ENCODE measurements around the gene DNASE2B.

DNASE2B gene

DNA sequence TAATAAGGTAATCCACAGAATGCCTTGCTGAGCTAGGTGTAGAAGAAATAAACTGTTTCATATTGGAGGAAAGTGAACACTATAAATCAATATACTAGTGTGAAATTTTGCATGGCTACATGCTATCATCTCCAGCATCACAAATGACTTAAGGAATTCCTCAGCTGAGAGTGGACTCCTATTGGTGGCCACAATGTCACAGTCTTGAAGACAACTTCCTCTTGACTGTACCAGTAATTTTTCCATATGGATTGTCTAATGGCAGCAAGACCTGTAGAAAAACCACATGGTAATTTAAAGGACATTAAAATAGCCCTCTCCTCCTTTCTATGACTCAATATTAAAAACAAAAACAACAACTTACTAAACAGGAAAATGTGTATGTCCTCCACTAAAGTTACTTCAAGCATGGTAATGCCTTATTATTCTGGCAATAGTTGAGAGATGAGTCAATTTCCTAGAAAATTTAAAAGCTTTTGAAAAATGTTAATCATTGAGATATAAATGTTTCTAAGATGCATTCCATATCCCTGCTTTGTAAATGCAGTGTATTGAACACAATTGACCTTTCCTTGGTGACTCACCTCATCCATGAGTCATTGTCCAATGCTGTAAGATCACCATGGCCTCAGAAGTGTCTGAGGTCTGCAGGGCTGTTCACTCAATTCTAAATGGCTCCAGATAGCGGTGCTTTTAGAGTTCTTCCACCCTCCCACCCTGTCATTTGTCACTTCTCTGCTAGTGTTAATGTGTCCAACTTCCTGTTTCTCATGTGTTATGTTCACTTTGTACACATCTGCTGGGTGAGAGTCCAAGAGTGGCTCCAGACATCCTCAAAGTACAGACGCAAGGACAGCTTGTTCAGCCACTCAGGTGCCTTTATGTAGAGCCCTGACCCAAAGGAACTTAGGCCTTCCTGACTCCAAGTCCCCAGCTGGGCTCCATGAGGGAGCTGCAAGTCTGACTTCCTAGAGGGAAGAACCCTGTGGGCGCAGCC lies 32.8 kb upstream of the DNASE2B start:
- no peak overlapping the region for H3K27ac Mint-ChIP-seq
- peaks cover 2% of the 10 kb centered on the region for H3K4me1 Mint-ChIP-seq (ENCODE audit: low read depth)
- peaks cover 3% of the 10 kb centered on the region for H3K9me3 Mint-ChIP-seq
- no peak overlapping the region for H3K4me3 Mint-ChIP-seq
- H3K36me3 Mint-ChIP-seq (ENCODE audit: low read depth): no peaks in the 10 kb centered on the region
- no peaks in the 10 kb centered on the region for H3K27me3 Mint-ChIP-seq (ENCODE audit: low read depth)

DNA sequence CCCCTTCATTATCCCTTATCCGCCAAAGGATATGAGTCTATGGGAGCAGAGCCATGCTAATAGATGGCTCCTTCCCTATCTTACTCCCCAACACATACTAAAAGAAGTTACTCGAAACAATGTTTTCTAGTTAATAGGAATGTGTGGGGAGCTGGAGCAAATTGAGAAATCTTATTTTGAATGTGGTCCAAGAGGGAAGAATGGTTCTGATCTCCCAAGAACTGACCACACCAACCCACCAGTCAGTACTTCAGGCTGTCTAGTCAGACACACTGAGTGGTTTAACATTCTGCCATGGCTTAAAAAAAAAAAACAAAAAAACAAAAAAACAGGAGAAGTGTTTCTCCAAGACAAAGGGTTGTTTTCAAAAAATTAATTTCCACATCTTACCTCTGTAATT lies 31.5 kb upstream of the DNASE2B start:
- Mint-ChIP-seq H3K27ac (no peak overlapping the region), H3K4me1 (ENCODE audit: low read depth) (peaks cover 2% of the 10 kb centered on the region), H3K36me3 (ENCODE audit: low read depth) (no peaks in the 10 kb centered on the region), H3K4me3 (no peak overlapping the region), H3K27me3 (ENCODE audit: low read depth) (no peaks in the 10 kb centered on the region), H3K9me3 (peaks cover 3% of the 10 kb centered on the region)

DNA sequence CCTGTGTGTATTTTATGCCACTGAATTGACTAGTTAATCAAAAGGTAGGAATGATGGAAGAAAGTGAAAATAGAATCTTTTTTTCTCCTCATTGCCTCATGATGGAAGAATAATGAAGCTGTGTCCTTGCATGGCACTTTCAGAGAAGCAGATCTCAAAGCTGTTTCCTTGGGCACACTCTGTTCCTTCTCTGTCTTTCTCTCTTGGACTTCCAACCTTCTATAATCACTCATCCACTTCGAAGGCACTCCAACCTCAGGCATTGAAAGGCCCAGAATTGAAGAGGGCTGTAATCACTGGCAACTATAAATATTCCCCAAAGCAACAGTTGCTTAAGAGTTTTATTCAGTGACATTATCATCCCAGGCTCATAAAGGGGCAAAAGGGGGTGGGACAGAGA lies 31.1 kb upstream of the DNASE2B start:
- peaks cover 3% of the 10 kb centered on the region for H3K9me3 Mint-ChIP-seq
- peaks cover 2% of the 10 kb centered on the region for H3K4me1 Mint-ChIP-seq (ENCODE audit: low read depth)
- no peak overlapping the region for H3K4me3 Mint-ChIP-seq
- H3K27ac Mint-ChIP-seq: no peak overlapping the region
- no peaks in the 10 kb centered on the region for H3K27me3 Mint-ChIP-seq (ENCODE audit: low read depth)
- no peaks in the 10 kb centered on the region for H3K36me3 Mint-ChIP-seq (ENCODE audit: low read depth)

DNA sequence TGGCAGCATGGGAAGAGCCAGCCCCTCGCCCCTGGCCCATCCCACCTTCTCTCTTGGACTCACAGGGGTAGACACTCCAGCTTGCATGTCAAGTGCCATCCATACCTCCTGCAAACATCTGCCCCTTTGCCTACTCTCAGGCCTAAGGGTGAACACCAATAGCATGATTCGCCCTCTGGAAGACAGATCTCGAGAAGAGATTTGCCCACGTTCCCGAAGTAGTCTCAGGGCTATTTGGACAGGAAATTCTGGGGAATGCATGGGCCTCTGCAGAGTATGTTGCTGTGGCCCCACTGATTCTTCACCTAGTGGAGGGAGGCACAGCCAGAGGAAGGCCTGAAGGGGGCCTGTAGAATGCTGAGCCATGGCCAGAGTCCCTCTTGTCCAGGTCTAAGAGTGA lies 29.8 kb upstream of the DNASE2B start:
- H3K36me3 Mint-ChIP-seq (ENCODE audit: low read depth): no peaks in the 10 kb centered on the region
- H3K27me3 Mint-ChIP-seq (ENCODE audit: low read depth): no peaks in the 10 kb centered on the region
- no peak overlapping the region for H3K4me3 Mint-ChIP-seq
- no peak overlapping the region for H3K27ac Mint-ChIP-seq
- peaks cover 3% of the 10 kb centered on the region for H3K9me3 Mint-ChIP-seq
- H3K4me1 Mint-ChIP-seq (ENCODE audit: low read depth): peaks cover 2% of the 10 kb centered on the region

DNA sequence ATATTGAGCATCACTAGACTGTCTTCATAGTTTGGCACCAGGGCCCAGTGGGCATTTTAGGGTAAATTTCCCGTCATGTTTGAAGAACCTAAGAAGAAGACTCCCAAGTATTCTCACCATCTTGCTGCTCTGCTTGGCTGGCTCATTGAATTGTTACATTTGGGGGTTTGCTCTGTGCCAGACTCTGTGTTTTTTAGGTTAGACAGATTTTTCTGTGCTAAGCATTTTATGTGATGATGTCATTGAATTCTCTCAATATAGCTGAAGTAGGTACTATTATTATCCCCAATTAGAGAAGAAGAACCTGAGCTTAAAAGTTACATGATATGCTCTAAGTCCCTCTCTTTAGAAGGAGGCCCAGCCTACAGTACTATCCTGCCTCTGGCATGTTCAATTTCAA lies 28.0 kb upstream of the DNASE2B start:
- no peaks in the 10 kb centered on the region for H3K36me3 Mint-ChIP-seq (ENCODE audit: low read depth)
- peaks cover 3% of the 10 kb centered on the region for H3K9me3 Mint-ChIP-seq
- no peak overlapping the region for H3K4me3 Mint-ChIP-seq
- H3K27me3 Mint-ChIP-seq (ENCODE audit: low read depth): no peaks in the 10 kb centered on the region
- no peak overlapping the region for H3K27ac Mint-ChIP-seq
- peaks cover 2% of the 10 kb centered on the region for H3K4me1 Mint-ChIP-seq (ENCODE audit: low read depth)

DNA sequence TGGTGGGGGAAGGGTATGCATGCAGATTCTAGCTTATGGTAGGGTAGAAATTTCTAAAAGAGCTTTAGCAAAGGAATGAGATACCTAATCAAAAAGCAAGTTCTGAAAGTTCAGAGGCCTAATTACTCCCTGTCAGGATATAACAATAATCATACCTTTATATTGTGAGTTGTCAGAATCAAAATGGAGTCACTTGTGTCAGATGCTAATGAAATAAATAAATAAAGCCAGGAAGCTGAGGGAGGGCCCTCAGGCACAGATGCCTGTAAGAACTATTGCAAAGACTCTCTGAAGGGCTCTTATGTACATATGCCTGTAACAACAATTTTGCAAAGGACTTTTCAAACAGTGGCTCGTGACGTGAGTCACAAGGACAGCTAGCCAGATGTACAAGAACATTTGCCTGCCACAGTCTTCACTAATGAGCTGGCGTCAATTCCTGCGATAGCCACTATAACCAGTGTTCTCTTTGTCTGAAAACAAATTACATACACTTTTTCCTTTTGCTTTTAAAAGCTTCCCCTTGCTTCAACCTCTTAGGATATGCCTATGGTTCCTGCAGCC lies 27.4 kb upstream of the DNASE2B start:
- H3K4me3 Mint-ChIP-seq: no peak overlapping the region
- H3K27ac Mint-ChIP-seq: no peak overlapping the region
- H3K4me1 Mint-ChIP-seq (ENCODE audit: low read depth): peaks cover under 1% of the 10 kb centered on the region
- H3K36me3 Mint-ChIP-seq (ENCODE audit: low read depth): no peaks in the 10 kb centered on the region
- H3K27me3 Mint-ChIP-seq (ENCODE audit: low read depth): no peaks in the 10 kb centered on the region
- H3K9me3 Mint-ChIP-seq: peaks cover 3% of the 10 kb centered on the region

DNA sequence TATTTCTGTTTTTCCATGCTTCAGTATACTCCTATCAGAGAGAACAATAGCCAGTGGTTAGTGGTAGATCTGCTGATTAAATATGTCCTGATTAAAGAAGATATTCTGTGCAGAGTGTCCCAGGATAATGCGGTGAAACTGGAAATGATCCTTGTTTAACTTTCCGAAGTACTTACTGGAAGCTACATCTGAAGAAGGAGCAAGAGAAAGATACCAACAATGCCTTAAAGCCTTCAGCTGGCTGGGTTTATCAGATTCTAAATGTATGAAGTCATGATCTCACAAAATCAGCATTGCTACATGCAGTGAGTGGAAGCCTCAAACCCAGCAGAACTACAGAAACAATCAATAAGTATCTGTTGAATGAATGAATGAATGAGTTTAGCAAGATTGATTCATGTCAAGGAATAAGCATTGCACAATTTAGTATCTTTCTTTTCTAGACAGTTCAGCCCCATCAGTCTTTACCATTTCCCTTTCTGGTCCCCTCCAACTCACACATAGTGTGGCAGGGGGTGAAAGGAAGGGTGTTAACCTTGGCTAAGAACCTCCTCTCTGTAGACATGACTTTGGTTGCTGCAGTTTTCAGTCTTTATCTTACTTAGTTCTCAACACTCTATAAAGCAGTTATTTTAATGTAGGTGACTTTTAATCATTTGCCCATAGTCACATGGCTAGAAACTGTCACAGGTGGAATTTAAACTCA lies 24.7 kb upstream of the DNASE2B start:
- H3K27me3 Mint-ChIP-seq (ENCODE audit: low read depth): peaks cover 4% of the 10 kb centered on the region
- peaks cover 3% of the 10 kb centered on the region for H3K9me3 Mint-ChIP-seq
- H3K4me3 Mint-ChIP-seq: no peak overlapping the region
- H3K4me1 Mint-ChIP-seq (ENCODE audit: low read depth): no peaks in the 10 kb centered on the region
- no peak overlapping the region for H3K27ac Mint-ChIP-seq
- no peaks in the 10 kb centered on the region for H3K36me3 Mint-ChIP-seq (ENCODE audit: low read depth)

DNA sequence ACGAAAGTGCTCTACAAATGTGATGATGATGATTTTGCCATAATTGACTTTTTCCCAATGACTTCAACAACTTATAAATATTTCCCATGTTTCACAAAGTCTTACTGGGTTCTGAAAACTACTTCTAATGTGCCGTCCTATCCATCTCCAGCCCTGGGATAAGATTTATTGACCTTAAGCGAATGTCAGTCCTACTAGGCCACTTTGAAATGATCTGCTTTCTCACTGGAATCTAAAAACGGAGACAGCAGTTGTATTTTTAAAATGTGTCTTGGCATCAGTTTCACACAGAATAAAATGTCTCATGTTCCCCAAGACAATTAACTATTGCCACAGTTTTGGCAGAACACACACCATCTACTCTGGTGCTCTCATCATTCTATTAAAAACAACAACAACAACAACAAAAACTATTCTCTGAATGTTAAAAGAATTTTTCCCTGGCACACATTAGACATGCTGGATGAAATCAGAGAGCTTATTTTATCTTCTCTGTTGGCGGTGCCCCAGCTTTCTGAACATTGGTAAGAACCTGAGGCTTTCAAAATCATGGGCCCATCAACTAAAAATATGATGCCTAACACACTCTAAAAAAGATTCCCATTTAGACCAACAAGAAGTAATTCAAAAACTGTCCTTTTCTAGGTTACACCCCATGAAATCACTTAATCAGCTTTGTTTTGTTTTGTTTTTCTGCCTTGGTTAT lies 23.1 kb upstream of the DNASE2B start:
- no peaks in the 10 kb centered on the region for H3K36me3 Mint-ChIP-seq (ENCODE audit: low read depth)
- no peaks in the 10 kb centered on the region for H3K9me3 Mint-ChIP-seq
- no peak overlapping the region for H3K4me3 Mint-ChIP-seq
- H3K4me1 Mint-ChIP-seq (ENCODE audit: low read depth): no peaks in the 10 kb centered on the region
- peaks cover 4% of the 10 kb centered on the region for H3K27me3 Mint-ChIP-seq (ENCODE audit: low read depth)
- H3K27ac Mint-ChIP-seq: no peak overlapping the region

DNA sequence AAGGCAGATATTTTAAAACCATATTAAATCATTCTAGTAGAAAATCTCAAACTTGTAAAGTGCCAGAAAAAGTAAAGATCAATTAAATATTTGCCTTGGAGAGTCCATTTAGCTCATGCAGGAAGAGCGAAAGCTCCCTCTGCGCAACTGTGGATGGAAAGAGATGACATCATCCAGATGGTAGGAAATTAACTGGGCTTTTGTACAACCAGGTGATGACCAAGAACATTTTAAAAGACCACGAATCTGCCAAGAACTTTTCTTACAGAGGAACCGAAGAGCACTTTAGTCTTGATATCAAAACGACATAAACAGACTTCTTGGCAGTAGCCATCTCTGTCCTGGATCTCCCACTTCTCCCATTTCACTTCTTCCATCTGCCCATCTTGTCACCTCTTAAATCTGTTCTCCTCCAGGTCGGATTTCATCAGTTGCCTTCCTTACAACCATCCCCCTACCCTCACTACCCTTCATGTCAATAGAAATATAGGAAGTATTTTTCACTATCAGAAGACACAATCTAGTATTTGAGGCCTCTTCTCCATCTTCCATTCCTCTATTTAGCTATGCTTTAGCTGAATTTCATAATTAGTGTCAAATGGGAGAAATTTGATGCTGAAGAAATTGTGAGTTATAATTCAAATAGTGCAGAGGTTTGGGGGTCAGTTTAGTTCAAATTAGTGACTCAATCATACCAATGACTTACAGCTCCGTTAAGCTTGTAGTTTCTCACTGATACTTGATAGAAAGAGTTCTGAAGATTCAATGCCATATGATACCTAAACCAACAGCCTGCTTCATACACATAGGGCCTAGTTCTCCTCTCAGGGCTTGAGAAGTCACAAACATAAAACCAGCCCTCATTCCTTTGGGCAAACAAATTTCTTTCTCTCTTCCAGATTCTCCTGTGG lies 22.0 kb upstream of the DNASE2B start:
- no peaks in the 10 kb centered on the region for H3K9me3 Mint-ChIP-seq
- H3K27me3 Mint-ChIP-seq (ENCODE audit: low read depth): peaks cover 4% of the 10 kb centered on the region
- H3K4me3 Mint-ChIP-seq: no peak overlapping the region
- H3K27ac Mint-ChIP-seq: no peak overlapping the region
- H3K36me3 Mint-ChIP-seq (ENCODE audit: low read depth): no peaks in the 10 kb centered on the region
- H3K4me1 Mint-ChIP-seq (ENCODE audit: low read depth): no peaks in the 10 kb centered on the region

DNA sequence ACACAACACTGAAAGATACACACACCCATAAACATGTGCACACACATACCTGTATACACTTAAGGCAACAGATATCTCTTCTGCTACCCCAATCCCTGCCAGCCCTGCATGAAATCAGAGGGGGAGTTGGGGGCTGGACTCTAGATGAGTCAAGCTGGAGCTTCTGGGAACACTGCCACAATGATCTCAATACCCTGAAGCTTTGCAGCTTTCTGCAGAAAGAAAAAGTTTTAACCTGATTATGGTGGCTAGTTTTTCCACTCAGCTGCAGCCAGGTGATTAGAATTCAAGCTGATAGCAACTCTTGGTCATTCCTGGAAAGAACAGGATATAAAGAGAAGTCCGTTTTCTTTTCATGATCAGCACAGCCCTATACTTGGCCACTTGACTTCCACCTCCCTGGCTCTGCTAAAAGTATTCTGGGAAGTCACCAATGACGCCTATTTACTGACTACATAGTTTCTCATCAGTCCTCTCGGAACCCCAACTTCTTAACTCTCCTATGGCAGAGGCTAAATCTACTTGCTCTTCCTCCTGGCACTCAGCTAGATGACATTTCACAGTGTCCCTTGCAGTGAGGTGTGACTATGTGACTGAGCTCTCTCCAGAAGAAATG lies 20.7 kb upstream of the DNASE2B start:
- Mint-ChIP-seq H3K9me3 (no peaks in the 10 kb centered on the region), H3K27me3 (ENCODE audit: low read depth) (peaks cover 4% of the 10 kb centered on the region), H3K27ac (no peak overlapping the region), H3K4me1 (ENCODE audit: low read depth) (no peaks in the 10 kb centered on the region), H3K4me3 (no peak overlapping the region), H3K36me3 (ENCODE audit: low read depth) (no peaks in the 10 kb centered on the region)

DNA sequence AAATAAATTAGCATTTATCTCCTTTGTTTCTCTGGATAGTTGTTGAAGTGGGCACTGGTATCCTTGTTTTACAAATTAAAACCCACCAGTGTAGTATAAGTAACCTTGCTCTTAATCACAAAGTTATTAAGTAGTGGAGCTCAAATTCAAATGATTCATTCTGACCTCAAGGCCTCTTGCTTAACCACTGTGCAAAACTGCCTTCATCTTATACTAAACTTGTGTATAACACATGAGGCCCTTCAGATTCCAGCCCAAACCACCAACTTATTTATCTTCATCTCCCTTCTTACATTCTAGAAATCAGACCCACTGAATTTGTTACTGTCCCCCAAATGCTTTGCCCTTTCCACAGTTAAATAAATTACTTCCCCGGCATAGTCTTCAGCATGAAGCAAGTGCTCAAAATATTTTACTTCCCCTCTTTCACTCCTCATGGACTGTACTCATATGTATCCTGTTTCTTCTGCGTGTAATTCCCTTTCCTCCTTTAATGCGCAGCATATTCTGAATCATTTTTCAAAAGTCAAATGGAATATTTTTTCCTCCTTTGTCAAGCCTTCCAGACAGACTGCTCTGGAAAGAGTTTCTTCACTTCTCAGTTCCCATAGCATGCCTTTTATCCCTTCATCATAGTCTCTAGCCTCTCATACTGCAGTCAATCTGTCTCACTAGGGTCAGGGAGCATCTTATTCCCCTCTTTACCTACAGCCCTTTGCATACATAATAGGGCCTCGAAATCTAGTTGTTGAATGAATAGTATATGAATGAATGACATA lies 19.0 kb upstream of the DNASE2B start:
- Mint-ChIP-seq H3K4me1 (ENCODE audit: low read depth) (no peaks in the 10 kb centered on the region), H3K36me3 (ENCODE audit: low read depth) (no peaks in the 10 kb centered on the region), H3K4me3 (no peak overlapping the region), H3K27ac (no peak overlapping the region), H3K27me3 (ENCODE audit: low read depth) (peaks cover 4% of the 10 kb centered on the region), H3K9me3 (no peaks in the 10 kb centered on the region)

DNA sequence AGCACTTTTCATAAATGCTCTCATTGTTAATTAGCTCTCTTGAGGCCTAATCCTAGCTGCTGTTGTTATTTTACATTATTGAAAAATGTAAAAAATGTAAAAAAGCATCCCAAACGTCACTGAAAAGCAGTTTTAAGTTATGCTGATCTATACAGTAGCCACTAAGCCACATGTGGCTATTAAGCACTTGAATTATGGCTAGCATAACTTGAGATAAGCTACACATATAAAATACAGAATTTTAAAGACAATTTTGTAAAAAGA lies 18.4 kb upstream of the DNASE2B start:
- no peaks in the 10 kb centered on the region for H3K36me3 Mint-ChIP-seq (ENCODE audit: low read depth)
- no peak overlapping the region for H3K27ac Mint-ChIP-seq
- no peaks in the 10 kb centered on the region for H3K9me3 Mint-ChIP-seq
- H3K4me3 Mint-ChIP-seq: no peak overlapping the region
- H3K4me1 Mint-ChIP-seq (ENCODE audit: low read depth): no peaks in the 10 kb centered on the region
- H3K27me3 Mint-ChIP-seq (ENCODE audit: low read depth): peaks cover 8% of the 10 kb centered on the region

DNA sequence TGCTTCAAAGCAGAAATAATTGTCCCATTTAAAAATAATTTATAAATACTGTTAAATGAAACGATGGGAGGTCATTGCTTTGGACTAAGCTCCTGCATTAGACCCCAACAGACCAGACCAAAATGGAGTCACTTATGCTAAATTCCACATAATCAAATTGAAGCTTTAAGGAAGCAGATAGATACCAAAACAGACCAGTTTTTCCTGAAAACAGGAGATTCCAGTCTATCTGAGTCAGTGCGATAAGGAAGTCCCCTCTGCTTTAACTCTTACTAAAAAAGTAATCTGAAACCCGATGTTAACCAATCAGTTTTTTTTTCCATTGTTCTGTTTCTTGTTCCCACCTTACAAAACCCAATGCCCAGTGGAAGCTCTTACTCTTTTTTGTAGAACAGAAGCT lies 16.2 kb upstream of the DNASE2B start:
- no peaks in the 10 kb centered on the region for H3K36me3 Mint-ChIP-seq (ENCODE audit: low read depth)
- H3K9me3 Mint-ChIP-seq: no peaks in the 10 kb centered on the region
- peaks cover 7% of the 10 kb centered on the region for H3K27me3 Mint-ChIP-seq (ENCODE audit: low read depth)
- no peak overlapping the region for H3K27ac Mint-ChIP-seq
- H3K4me3 Mint-ChIP-seq: no peak overlapping the region
- H3K4me1 Mint-ChIP-seq (ENCODE audit: low read depth): no peaks in the 10 kb centered on the region

All from T-helper 1 cell treated with Interleukin-12 subunit alpha and Interleukin-12 subunit beta and Interleukin-4 antibody, amounts not matched to agents 30 μg/mL and 1 μg/mL, for 36 hours (primary cell).